Naive thymus-derived CD4-positive, alpha-beta T cell (primary cell): ENCODE data around the gene SHROOM2. TPM values are rescaled to one million over a fixed set of nuclear protein-coding genes. Genes with fewer than 3 reads are reported as not detected.

Source experiments
- ATAC-seq: fragments of 150-1000 bp; cut with Tn5 transposase; 2 replicates; pipeline ENCODE4 v1.10.0; 2021; ENCODE audit warnings: mild to moderate bottlenecking, moderate library complexity
- CTCF ChIA-PET: fragments of 350-600 bp; sonication (Branson Sonifier 250); formaldehyde crosslinking; loops from one replicate; lab custom pipeline; 2021; ENCODE audit warnings: antibody characterized with exemption; lab: Charles Lee
- POLR2A ChIA-PET: fragments of 350-600 bp; sonication (Branson Sonifier 250); formaldehyde crosslinking; loops from one replicate; lab custom pipeline; 2021; ENCODE audit warnings: antibody characterized with exemption, inconsistent platforms; lab: Charles Lee
- DNase-seq, 9 donors: peaks; one replicate each; pipeline versions ENCODE4 v3.0.0 to v3.0.0-alpha.2; 2020 to 2022; ENCODE audit warnings: mixed read lengths in 1 of 9
- H3K27ac ChIP-seq: one replicate; pipeline ENCODE4 v1.7.0; 2013; ENCODE audit warnings: mild to moderate bottlenecking, low read depth, low read length, moderate library complexity
- H3K27me3 ChIP-seq, 2 donors: one replicate each; pipeline ENCODE4 v1.7.0; 2013; ENCODE audit warnings: low read length in 2 of 2, mild to moderate bottlenecking in 2 of 2, moderate library complexity in 2 of 2; ENCODE audit not compliant: control insufficient read depth in 2 of 2, insufficient read depth in 2 of 2
- H3K36me3 ChIP-seq, 3 experiments: 1 replicate in 2 of 3; 2 replicates in 1 of 3; pipeline ENCODE4 v1.7.0; 2013; ENCODE audit warnings: low read length in 3 of 3, mild to moderate bottlenecking in 3 of 3, moderate library complexity in 1 of 3; ENCODE audit not compliant: insufficient read depth in 3 of 3, control insufficient read depth in 2 of 3
- H3K4me1 ChIP-seq, 2 donors: one replicate each; pipeline ENCODE4 v1.7.0; 2013; ENCODE audit warnings: low read length in 2 of 2, mild to moderate bottlenecking in 2 of 2, moderate library complexity in 1 of 2; ENCODE audit not compliant: control insufficient read depth in 2 of 2, insufficient read depth in 2 of 2
- H3K4me3 ChIP-seq: 2 replicates; pipeline ENCODE4 v1.7.0; 2013; ENCODE audit warnings: mild to moderate bottlenecking, low read length
- H3K9me3 ChIP-seq, 3 experiments: 1 replicate in 2 of 3; 2 replicates in 1 of 3; pipeline ENCODE4 v1.7.0; 2013; ENCODE audit warnings: low read length in 3 of 3; ENCODE audit not compliant: control insufficient read depth in 2 of 3
- H3K27ac Mint-ChIP-seq, 9 donors: one replicate each; pipeline ENCODE4 v1.8.0; 2020 to 2022; ENCODE audit warnings: mixed read lengths in 9 of 9, mild to moderate bottlenecking in 8 of 9, moderate library complexity in 5 of 9, inconsistent platforms in 2 of 9
- H3K27me3 Mint-ChIP-seq, 5 donors: one replicate each; pipeline ENCODE4 v1.8.0; 2021 to 2022; ENCODE audit warnings: mixed read lengths in 5 of 5, mild to moderate bottlenecking in 1 of 5
- H3K36me3 Mint-ChIP-seq, 5 donors: one replicate each; pipeline ENCODE4 v1.8.0; 2020 to 2022; ENCODE audit warnings: mixed read lengths in 5 of 5, mild to moderate bottlenecking in 3 of 5, inconsistent platforms in 1 of 5
- H3K4me1 Mint-ChIP-seq, 7 donors: one replicate each; pipeline ENCODE4 v1.8.0; 2020 to 2022; ENCODE audit warnings: mixed read lengths in 7 of 7, mild to moderate bottlenecking in 3 of 7, inconsistent platforms in 1 of 7
- H3K4me3 Mint-ChIP-seq, 10 donors: one replicate each; pipeline ENCODE4 v1.8.0; 2020 to 2022; ENCODE audit warnings: mild to moderate bottlenecking in 10 of 10, mixed read lengths in 10 of 10, moderate library complexity in 6 of 10, inconsistent platforms in 2 of 10
- H3K9me3 Mint-ChIP-seq, 11 donors: one replicate each; pipeline ENCODE4 v1.8.0; 2020 to 2022; ENCODE audit warnings: mixed read lengths in 11 of 11, mild to moderate bottlenecking in 4 of 11, inconsistent platforms in 1 of 11, moderate library complexity in 1 of 11
- intact Hi-C, 2 donors: fragments of 100-400 bp; cut with micrococcal nuclease; formaldehyde crosslinking; loops; one replicate each; pipeline ENCODE4 v1.15.1; 2023
- polyA plus RNA-seq, 2 donors: library from polyadenylated mRNA; unstranded; fragments of 300-500 nt; fragmentation: Illumina TruSeq; gene quantifications; one replicate each; pipeline ENCODE4 v1.2.3, GENCODE V29; 2021
- total RNA-seq, 6 experiments: library from RNA in 5 of 6; stranded (reverse) in 5 of 6; gene quantifications; 1 replicate in 5 of 6; 2 replicates in 1 of 6; pipeline ENCODE4 v1.2.3 and lab custom pipeline; 2021 to 2026

The SHROOM2 gene
- total and polyA plus RNA-seq, 7 experiments from 2014 or later = not detected

DNA sequence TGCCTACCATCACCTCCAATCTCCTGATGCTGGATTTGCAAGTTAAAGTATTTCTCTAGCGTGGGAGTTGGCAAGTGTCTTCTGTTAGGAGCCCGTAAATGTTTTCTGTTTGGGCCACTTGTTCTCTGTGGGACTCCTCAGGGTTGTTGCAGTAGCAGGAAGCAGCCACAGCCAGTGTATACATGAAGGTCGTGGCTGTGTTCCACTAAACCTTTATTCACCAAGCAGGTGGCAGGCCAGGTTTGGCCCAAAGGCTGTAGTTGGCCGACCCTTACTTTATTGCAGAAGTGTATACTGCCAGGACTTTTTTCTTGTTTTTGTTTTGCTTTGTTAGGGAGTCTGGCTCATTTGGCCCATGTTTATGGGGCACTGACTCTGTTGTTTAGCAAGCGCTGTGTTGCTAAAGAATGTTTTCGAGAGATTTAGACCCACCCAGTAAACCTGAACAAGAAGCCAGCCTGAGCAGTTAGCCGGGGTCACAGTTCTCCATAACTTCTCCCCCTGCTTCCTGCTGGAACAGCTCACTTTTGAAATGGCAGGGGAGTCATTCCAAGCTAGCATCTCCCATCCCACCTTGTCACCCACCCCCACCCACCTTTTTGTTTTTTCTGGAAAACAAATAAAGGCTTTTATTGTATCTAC, 58.8 kb downstream of the SHROOM2 start:
- ChIA-PET POLR2A (no interaction called here), CTCF (no interaction called here)
- no peaks in the 10 kb centered on the region for H3K9me3 ChIP-seq
- H3K27ac Mint-ChIP-seq = no peak overlapping the region
- no peaks in the 10 kb centered on the region for H3K36me3 Mint-ChIP-seq
- peaks cover 0 to 7% (median 0%) of the 10 kb centered on the region in 11 donors for H3K9me3 Mint-ChIP-seq
- H3K4me1 Mint-ChIP-seq = peaks cover 0 to 5% (median 0%) of the 10 kb centered on the region in 7 donors
- peaks cover 5 to 17% (median 13%) of the 10 kb centered on the region in 5 donors for H3K27me3 Mint-ChIP-seq
- DNase-seq = no peak
- no peak overlapping the region for H3K4me3 Mint-ChIP-seq
- no peaks in the 10 kb centered on the region for H3K36me3 ChIP-seq
- intact Hi-C loops = no loop called here
- no peak for ATAC-seq
- no peak overlapping the region for H3K4me3 ChIP-seq
- no peaks in the 10 kb centered on the region for H3K27me3 ChIP-seq
- no peaks in the 10 kb centered on the region for H3K4me1 ChIP-seq
- no peak overlapping the region for H3K27ac ChIP-seq

DNA sequence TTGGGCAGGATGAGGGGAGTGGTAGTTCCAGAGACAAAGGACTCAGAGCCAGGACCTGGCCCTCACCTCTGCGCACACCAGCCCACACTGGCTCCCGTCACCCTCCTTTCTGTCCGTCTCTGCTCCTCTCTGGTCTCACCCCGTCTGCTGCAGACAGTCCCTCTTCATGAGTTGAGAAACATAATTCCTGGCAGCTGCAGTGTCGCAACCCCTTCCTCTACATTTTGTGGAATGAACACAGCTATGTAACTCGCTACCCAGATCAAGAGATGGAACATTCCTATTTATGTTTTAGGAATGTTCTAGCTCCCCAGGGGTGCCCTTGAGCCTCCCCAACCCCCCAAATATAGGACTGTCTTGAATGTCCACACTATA, 59.3 kb downstream of the SHROOM2 start:
- H3K9me3 ChIP-seq = no peaks in the 10 kb centered on the region
- DNase-seq (no peak), ATAC-seq (no peak)
- CTCF ChIA-PET = no interaction called here
- H3K4me3 ChIP-seq = no peak overlapping the region
- no peak overlapping the region for H3K27ac Mint-ChIP-seq
- peaks cover 0 to 5% (median 0%) of the 10 kb centered on the region in 7 donors for H3K4me1 Mint-ChIP-seq
- POLR2A ChIA-PET = no interaction called here
- H3K9me3 Mint-ChIP-seq = peaks cover 0 to 7% (median 0%) of the 10 kb centered on the region in 11 donors
- no peak overlapping the region for H3K27ac ChIP-seq
- no peaks in the 10 kb centered on the region for H3K4me1 ChIP-seq
- no peaks in the 10 kb centered on the region for H3K36me3 ChIP-seq
- H3K27me3 Mint-ChIP-seq = peaks cover 5 to 17% (median 13%) of the 10 kb centered on the region in 5 donors
- intact Hi-C loops = no loop called here
- H3K36me3 Mint-ChIP-seq = no peaks in the 10 kb centered on the region
- no peak overlapping the region for H3K4me3 Mint-ChIP-seq
- H3K27me3 ChIP-seq = no peaks in the 10 kb centered on the region

DNA sequence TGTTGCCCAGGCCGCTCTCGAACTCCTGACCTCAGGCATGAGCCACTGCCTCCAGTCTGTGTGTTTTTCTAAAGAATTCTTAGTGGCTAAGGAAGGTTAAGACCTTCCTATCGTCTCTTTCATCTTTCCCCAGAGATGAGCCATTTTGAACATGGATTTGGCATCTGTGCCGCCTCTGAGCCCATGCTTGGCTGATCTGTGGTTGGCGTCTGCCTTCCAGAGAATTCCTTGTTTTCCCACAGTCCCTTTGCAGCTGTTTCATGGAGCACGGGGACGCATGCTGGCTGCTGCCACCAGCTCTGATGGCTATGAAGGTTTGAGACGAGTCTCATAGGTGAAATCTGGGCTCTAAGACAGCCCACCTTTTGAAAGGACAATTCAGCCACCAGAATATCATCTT, 60.4 kb downstream of the SHROOM2 start:
- ATAC-seq (no peak), DNase-seq (no peak)
- ChIA-PET POLR2A (no interaction called here), CTCF (no interaction called here)
- Histone ChIP-seq H3K27ac (no peak overlapping the region), H3K36me3 (no peaks in the 10 kb centered on the region), H3K4me3 (no peak overlapping the region), H3K27me3 (no peaks in the 10 kb centered on the region), H3K4me1 (no peaks in the 10 kb centered on the region), H3K9me3 (no peaks in the 10 kb centered on the region)
- peaks cover 5 to 17% (median 8%) of the 10 kb centered on the region in 5 donors for H3K27me3 Mint-ChIP-seq
- H3K4me1 Mint-ChIP-seq = peaks cover 0 to 5% (median 0%) of the 10 kb centered on the region in 7 donors
- intact Hi-C loops = no loop called here
- no peaks in the 10 kb centered on the region for H3K36me3 Mint-ChIP-seq
- H3K4me3 Mint-ChIP-seq = no peak overlapping the region
- peaks cover 0 to 7% (median 0%) of the 10 kb centered on the region in 11 donors for H3K9me3 Mint-ChIP-seq
- H3K27ac Mint-ChIP-seq = no peak overlapping the region

DNA sequence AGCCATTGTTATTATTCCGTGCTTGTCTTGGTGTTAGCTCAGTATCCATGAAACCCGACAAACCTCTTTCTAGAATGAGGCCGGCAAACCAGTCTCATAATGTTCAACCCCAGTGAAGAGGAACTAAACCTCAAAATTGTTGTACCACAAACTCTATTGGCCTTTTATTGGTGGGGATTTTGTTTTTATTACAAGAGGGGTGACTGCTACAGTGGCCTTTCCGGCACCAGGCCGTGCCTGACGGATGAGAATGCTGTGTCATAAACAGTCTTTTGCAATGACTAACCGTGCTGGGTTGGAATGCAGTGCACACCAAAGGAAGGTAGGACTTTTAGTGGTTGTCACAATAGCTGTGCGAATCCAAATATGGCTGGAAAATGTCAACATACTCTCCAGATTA, 60.8 kb downstream of the SHROOM2 start:
- DNase-seq = no peak
- CTCF ChIA-PET = no interaction called here
- intact Hi-C loops = no loop called here
- Mint-ChIP-seq H3K4me3 (peak overlapping the region in 1 of 10 donors; percentile 25), H3K27ac (peak overlapping the region in 1 of 9 donors; percentile 83), H3K36me3 (no peaks in the 10 kb centered on the region), H3K4me1 (peaks cover 0 to 5% (median 0%) of the 10 kb centered on the region in 7 donors), H3K27me3 (peaks cover 5 to 17% (median 7%) of the 10 kb centered on the region in 5 donors), H3K9me3 (peaks cover 0 to 7% (median 0%) of the 10 kb centered on the region in 11 donors)
- ATAC-seq = no peak
- H3K27me3 ChIP-seq = no peaks in the 10 kb centered on the region
- H3K9me3 ChIP-seq = no peaks in the 10 kb centered on the region
- no peak overlapping the region for H3K27ac ChIP-seq
- no peak overlapping the region for H3K4me3 ChIP-seq
- POLR2A ChIA-PET = no interaction called here
- H3K36me3 ChIP-seq = no peaks in the 10 kb centered on the region
- H3K4me1 ChIP-seq = no peaks in the 10 kb centered on the region

DNA sequence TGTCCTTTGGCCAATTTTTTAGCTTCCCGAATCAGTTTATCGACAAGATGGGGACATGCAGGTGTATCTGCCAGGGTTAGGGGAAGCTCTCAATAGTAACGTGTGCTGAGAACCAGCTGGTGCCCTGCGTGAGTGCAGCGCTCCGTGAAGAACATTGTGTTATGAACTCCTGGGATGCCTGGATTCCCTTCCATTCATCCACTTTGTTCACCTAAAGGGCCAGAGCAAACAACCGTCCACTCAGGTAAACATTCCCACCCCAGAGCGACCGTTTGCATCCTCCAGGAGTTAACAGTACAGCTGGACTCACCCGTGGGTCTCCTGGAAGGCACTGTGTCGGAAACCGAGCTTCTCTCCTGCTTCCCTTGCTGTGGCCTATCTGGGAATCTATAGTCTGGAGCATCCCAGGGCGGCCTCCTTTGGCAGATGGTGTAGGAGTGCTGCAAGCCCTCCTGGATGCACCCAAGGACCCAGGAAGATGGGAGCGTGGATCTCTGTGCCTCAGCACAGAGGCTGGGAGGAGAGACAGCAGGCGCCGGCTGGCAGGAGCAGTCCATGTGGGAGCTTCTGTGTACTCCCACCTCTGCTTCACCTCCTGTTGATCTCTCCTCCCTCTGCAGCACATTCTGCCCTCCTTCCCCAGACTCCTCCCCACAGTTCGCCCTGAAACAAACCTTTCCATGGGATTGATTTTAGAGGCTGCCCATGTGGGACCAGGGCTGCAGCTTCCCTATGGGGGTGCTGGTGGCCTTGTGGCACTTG, 62.7 kb downstream of the SHROOM2 start:
- DNase-seq = no peak
- ChIA-PET CTCF (no interaction called here), POLR2A (no interaction called here)
- no peaks in the 10 kb centered on the region for H3K4me1 ChIP-seq
- ATAC-seq = no peak
- H3K4me3 Mint-ChIP-seq = no peak overlapping the region
- no peaks in the 10 kb centered on the region for H3K36me3 ChIP-seq
- no peaks in the 10 kb centered on the region for H3K36me3 Mint-ChIP-seq
- no peak overlapping the region for H3K27ac Mint-ChIP-seq
- no peaks in the 10 kb centered on the region for H3K9me3 ChIP-seq
- H3K27me3 ChIP-seq = no peaks in the 10 kb centered on the region
- intact Hi-C loops = no loop called here
- no peak overlapping the region for H3K4me3 ChIP-seq
- H3K4me1 Mint-ChIP-seq = no peaks in the 10 kb centered on the region
- H3K9me3 Mint-ChIP-seq = peaks cover 0 to 7% (median 0%) of the 10 kb centered on the region in 11 donors
- H3K27ac ChIP-seq = no peak overlapping the region
- peaks cover 2 to 11% (median 8%) of the 10 kb centered on the region in 5 donors for H3K27me3 Mint-ChIP-seq

DNA sequence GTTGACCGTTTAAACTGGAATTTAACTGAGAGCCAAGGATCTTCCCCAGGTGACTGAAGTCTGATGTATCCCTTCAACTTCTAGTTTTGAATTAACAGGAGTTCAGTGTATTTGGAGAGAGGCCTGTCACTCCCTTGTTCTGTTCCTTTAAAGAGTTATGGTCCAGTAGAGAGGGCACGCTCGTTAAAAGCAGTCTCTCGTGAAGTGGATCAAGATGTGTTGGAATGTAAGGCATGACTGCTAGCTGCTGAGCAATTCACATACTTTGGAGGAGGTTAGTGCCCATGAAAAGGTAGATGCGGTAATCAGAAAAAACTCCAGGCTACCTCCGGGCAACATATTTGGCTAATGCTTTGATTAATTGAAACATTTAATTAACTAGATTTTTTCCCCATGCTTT, 65.7 kb downstream of the SHROOM2 start:
- H3K4me3 ChIP-seq = no peak overlapping the region
- H3K4me1 ChIP-seq = no peaks in the 10 kb centered on the region
- no peaks in the 10 kb centered on the region for H3K36me3 ChIP-seq
- POLR2A ChIA-PET = no interaction called here
- no peak overlapping the region for H3K27ac ChIP-seq
- peaks cover 2 to 13% (median 4%) of the 10 kb centered on the region in 5 donors for H3K27me3 Mint-ChIP-seq
- intact Hi-C loops = no loop called here
- DNase-seq (no peak), ATAC-seq (no peak)
- no peak overlapping the region for H3K4me3 Mint-ChIP-seq
- peaks cover 0 to 3% (median 0%) of the 10 kb centered on the region in 11 donors for H3K9me3 Mint-ChIP-seq
- H3K27me3 ChIP-seq = no peaks in the 10 kb centered on the region
- H3K9me3 ChIP-seq = no peaks in the 10 kb centered on the region
- no peak overlapping the region for H3K27ac Mint-ChIP-seq
- CTCF ChIA-PET = no interaction called here
- H3K4me1 Mint-ChIP-seq = no peaks in the 10 kb centered on the region
- H3K36me3 Mint-ChIP-seq = no peaks in the 10 kb centered on the region
